Neutrophil (primary cell): Measurements from ENCODE around the gene UBASH3A.

Experiments
- H3K27ac ChIP-seq: fragments of 200-600 bp; sonication (generic); 2 replicates; pipeline ENCODE4 v1.5.1; 2016; ENCODE audit warnings: mild to moderate bottlenecking, moderate library complexity
- H3K27me3 ChIP-seq: fragments of 200-600 bp; sonication (generic); 2 replicates; pipeline ENCODE4 v1.6.0; 2016; ENCODE audit warnings: mild to moderate bottlenecking
- H3K36me3 ChIP-seq: fragments of 200-600 bp; sonication (generic); 2 replicates; pipeline ENCODE4 v1.5.1; 2017
- H3K4me1 ChIP-seq, 2 experiments: fragments of 200-600 bp in 1 of 2; sonication (generic) in 1 of 2; 1 replicate in 1 of 2; 2 replicates in 1 of 2; pipeline versions ENCODE4 v1.5.1 to v1.6.1; 2013 to 2016; ENCODE audit warnings: low read depth in 1 of 2, low read length in 1 of 2, mild to moderate bottlenecking in 1 of 2, moderate library complexity in 1 of 2; ENCODE audit not compliant: control insufficient read depth in 1 of 2, insufficient read depth in 1 of 2
- H3K4me3 ChIP-seq, 2 experiments: fragments of 200-600 bp in 1 of 2; sonication (generic) in 1 of 2; 1 replicate in 1 of 2; 2 replicates in 1 of 2; pipeline ENCODE4 v1.5.1; 2013 to 2016; ENCODE audit warnings: low read depth in 1 of 2, low read length in 1 of 2, mild to moderate bottlenecking in 1 of 2, moderate library complexity in 1 of 2
- H3K9me3 ChIP-seq: fragments of 200-600 bp; sonication (generic); 2 replicates; pipeline ENCODE4 v1.5.1; 2016
- CTCF ChIP-seq: fragments of 200-600 bp; sonication (generic); IDR thresholded peaks from 2 replicates; pipeline ENCODE4 v1.5.1; 2016; ENCODE audit warnings: antibody characterized with exemption

The UBASH3A gene

GRCh38 chr21:42364304-42364865, 39.3 kb upstream of the UBASH3A start:
- H3K9me3 ChIP-seq: no peaks in the 10 kb centered on the region
- H3K27me3 ChIP-seq: peaks cover 31% of the 10 kb centered on the region
- H3K27ac ChIP-seq: no peak overlapping the region
- peaks cover 8 to 13% of the 10 kb centered on the region in 2 experiments for H3K4me1 ChIP-seq
- TF ChIP-seq CTCF: no peak
- no peaks in the 10 kb centered on the region for H3K36me3 ChIP-seq
- no peak overlapping the region for H3K4me3 ChIP-seq

- Histone ChIP-seq H3K4me3 (no peak overlapping the region), H3K9me3 (no peaks in the 10 kb centered on the region), H3K27me3 (peaks cover 30% of the 10 kb centered on the region), H3K27ac (no peak overlapping the region), H3K36me3 (no peaks in the 10 kb centered on the region), H3K4me1 (peaks cover 8 to 13% of the 10 kb centered on the region in 2 experiments)
- no peak for TF ChIP-seq CTCF
Measured at GRCh38 chr21:42365770-42366169, 37.9 kb upstream of the UBASH3A start.

GRCh38 chr21:42366292-42367010, 37.3 kb upstream of the UBASH3A start, which contains the start of gene TFF1:
Gene TFF1 (minus strand): TSS chr21:42366535. CDS start chr21:42366495, 40 bp downstream.
- H3K9me3 ChIP-seq: no peaks in the 10 kb centered on the region
- no peaks in the 10 kb centered on the region for H3K36me3 ChIP-seq
- TF ChIP-seq CTCF: no peak
- no peak within 1 kb of the TSS for H3K4me3 ChIP-seq
- H3K4me1 ChIP-seq: peaks cover 8 to 13% of the 10 kb centered on the region in 2 experiments
- H3K27ac ChIP-seq: no peak within 1 kb of the TSS
- H3K27me3 ChIP-seq: peaks cover 24% of the 10 kb centered on the region

GRCh38 chr21:42367367-42368165, 36.1 kb upstream of the UBASH3A start:
- TF ChIP-seq CTCF: no peak

GRCh38 chr21:42369821-42370220, 33.9 kb upstream of the UBASH3A start:
- Histone ChIP-seq H3K9me3 (no peaks in the 10 kb centered on the region), H3K36me3 (no peaks in the 10 kb centered on the region), H3K4me1 (peaks cover 0 to 5% of the 10 kb centered on the region in 2 experiments), H3K27me3 (peaks cover 2% of the 10 kb centered on the region), H3K4me3 (no peak overlapping the region), H3K27ac (no peak overlapping the region)
- no peak for TF ChIP-seq CTCF

More at GRCh38 chr21:42367367-42368165, 36.1 kb upstream of the UBASH3A start:
- no peaks in the 10 kb centered on the region for H3K36me3 ChIP-seq
- H3K9me3 ChIP-seq: no peaks in the 10 kb centered on the region
- peaks cover 12% of the 10 kb centered on the region for H3K27me3 ChIP-seq
- peaks cover 8 to 13% of the 10 kb centered on the region in 2 experiments for H3K4me1 ChIP-seq
- no peak overlapping the region for H3K27ac ChIP-seq
- H3K4me3 ChIP-seq: no peak overlapping the region
